ENCODE data around the gene OBP2A. TPM values are rescaled to one million over a fixed set of nuclear protein-coding genes. Genes with fewer than 3 reads are reported as not detected.
A peak's percentile ranks its signal among the peaks of the same experiment; 100 is the strongest.

OBP2A gene
- total and polyA plus RNA-seq, 2 donors (not counting 3 experiments of a cell fraction or from before 2014, with no cell fraction given), result not detected

- BruUV-seq (replicated peaks), result TSS peak; percentile 45
- Histone ChIP-seq H3K9ac (replicated peaks; ENCODE audit: extremely low read depth, insufficient read depth, low read length) (peak within 1 kb of the TSS; percentile 79), H3K27me3 (ENCODE audit: control insufficient read depth in 2 of 2, insufficient read depth in 2 of 2, low read length in 2 of 2) (no peaks in the 10 kb centered on the region), H3K36me3 (ENCODE audit: control insufficient read depth in 2 of 2, extremely low read depth in 1 of 2, insufficient read depth in 2 of 2, low read length in 2 of 2) (peaks cover 2 to 28% of the 10 kb centered on the region in 2 experiments), H3K4me2 (ENCODE audit: insufficient read depth, low read length) (peak within 1 kb of the TSS; percentile 92), H3K4me3 (replicated peaks in 1 of 3; ENCODE audit: insufficient read depth in 1 of 3, low read depth in 1 of 3, low read length in 3 of 3) (peak within 1 kb of the TSS; percentile 58 to 92 (median 72)), H3K9me1 (replicated peaks; ENCODE audit: control insufficient read depth, extremely low read depth, insufficient read depth, low read length) (no peaks in the 10 kb centered on the region), H3K27ac (ENCODE audit: insufficient read depth, low read depth, low read length) (peak within 1 kb of the TSS; percentile 54), H2AFZ (ENCODE audit: low read depth, low read length) (peak within 1 kb of the TSS; percentile 91), H3K79me2 (ENCODE audit: control insufficient read depth, insufficient read depth, low read length) (peaks cover 21% of the 10 kb centered on the region), H4K20me1 (replicated peaks; ENCODE audit: control insufficient read depth, extremely low read depth, insufficient read depth, low read length) (no peaks in the 10 kb centered on the region), H3K4me1 (ENCODE audit: control insufficient read depth, extremely low read depth, insufficient read depth, low read length) (peaks cover 14% of the 10 kb centered on the region), H3K9me3 (replicated peaks; ENCODE audit: control insufficient read depth, insufficient read depth, low read length) (no peaks in the 10 kb centered on the region)
- dilution Hi-C loops (cut with MboI; ENCODE audit: extremely low pct_ligation_motif_present, low sequenced_read_pairs) (no loop called here), intact Hi-C loops (cut with micrococcal nuclease) (loop anchor here (5.0 kb wide), 1 partner anchor 102 kb away; no protein-coding TSS in a partner anchor)
- POLR2A ChIA-PET, result no interaction called here
- FAIRE-seq (peak; percentile 93), DNase-seq (ENCODE audit: low read depth, low spot score) (peak; percentile 84)
- no peak for TF ChIP-seq EZH2 (IDR thresholded peaks at IDR 0.05; ENCODE audit: borderline replicate concordance, low read depth, low read length, severe bottlenecking)
- TF ChIP-seq CTCF (IDR thresholded peaks at IDR 0.05; ENCODE audit: extremely low read depth in 1 of 2, insufficient read depth in 1 of 2, low read depth in 1 of 2, low read length in 2 of 2), result peak; percentile 87 to 90
- TF ChIP-seq MAX (IDR thresholded peaks at IDR 0.05; ENCODE audit: insufficient read depth, insufficient read length), result peak; percentile 33
- TF ChIP-seq POLR2AphosphoS5 (IDR thresholded peaks at IDR 0.05; ENCODE audit: insufficient read depth, low read depth, low read length), result peak; percentile 73
- TF ChIP-seq FOS (IDR thresholded peaks at IDR 0.05; ENCODE audit: borderline replicate concordance, insufficient read depth, low read length), result no peak
- peak; percentile 87 for TF ChIP-seq MYC (IDR thresholded peaks at IDR 0.05; ENCODE audit: low read depth, low read length)
- peak; percentile 36 for TF ChIP-seq POLR2A (IDR thresholded peaks at IDR 0.05; ENCODE audit: low read depth, low read length)
- CTCF ChIA-PET, result interaction anchor here (1.0 to 1.2 kb wide), 3 partner anchors 18 to 53 kb away, joined by 4 to 8 read pairs (median 4); no protein-coding TSS in a partner anchor
Observed at GRCh38 chr9:135500525-135501260, 45.2 kb upstream of the OBP2A start, which contains the start of gene MRPS2. TSS of gene MRPS2 (plus strand) at chr9:135500682. CDS start at chr9:135500711, 29 bp downstream.
